Neural progenitor cell (in vitro differentiated cells): ENCODE results near the gene EZH2. TPM values are rescaled to one million over a fixed set of nuclear protein-coding genes. Genes with fewer than 3 reads are reported as not detected.
A peak's percentile ranks its signal among the peaks of the same experiment; 100 is the strongest.

Experiments
- DNase-seq: peaks from one replicate; pipeline ENCODE4 v3.0.0-alpha.2; 2016; ENCODE audit warnings: low spot score
- H2AFZ ChIP-seq: fragments of 200-600 bp; sonication (generic); replicated peaks from 2 replicates; pipeline ENCODE4 v1.6.1; 2016; ENCODE audit warnings: antibody characterized with exemption
- H3F3A ChIP-seq: fragments of 200-600 bp; sonication (generic); 2 replicates; pipeline ENCODE4 v1.6.1; 2016; ENCODE audit warnings: antibody characterized with exemption, low read depth
- H3K27ac ChIP-seq: fragments of 200-600 bp; sonication (generic); 2 replicates; pipeline ENCODE4 v1.5.1; 2016; ENCODE audit warnings: mild to moderate bottlenecking
- H3K27me3 ChIP-seq: fragments of 200-600 bp; sonication (generic); 2 replicates; pipeline ENCODE4 v1.6.1; 2016; ENCODE audit warnings: mild to moderate bottlenecking, moderate library complexity
- H3K36me3 ChIP-seq: fragments of 200-600 bp; sonication (generic); 2 replicates; pipeline ENCODE4 v1.5.1; 2016
- H3K4me1 ChIP-seq: fragments of 200-600 bp; sonication (generic); 2 replicates; pipeline ENCODE4 v1.6.1; 2016; ENCODE audit warnings: mixed run types
- H3K4me2 ChIP-seq: fragments of 200-600 bp; sonication (generic); 2 replicates; pipeline ENCODE4 v1.6.1; 2016
- H3K4me3 ChIP-seq: fragments of 200-600 bp; sonication (generic); 2 replicates; pipeline ENCODE4 v1.5.1; 2016
- H3K79me2 ChIP-seq: fragments of 200-600 bp; sonication (generic); 2 replicates; pipeline ENCODE4 v1.6.1; 2016; ENCODE audit warnings: low read depth
- H3K9ac ChIP-seq: fragments of 200-600 bp; sonication (generic); 2 replicates; pipeline ENCODE4 v1.6.1; 2016
- H3K9me3 ChIP-seq: fragments of 200-600 bp; sonication (generic); 2 replicates; pipeline ENCODE4 v1.5.1; 2016; ENCODE audit warnings: low read depth
- H4K20me1 ChIP-seq: fragments of 200-600 bp; sonication (generic); 2 replicates; pipeline ENCODE4 v1.6.1; 2016; ENCODE audit warnings: low read depth
- H3K27ac Mint-ChIP-seq: 3 replicates; pipeline ENCODE4 v1.8.0; 2021; ENCODE audit warnings: mixed read lengths
- H3K27me3 Mint-ChIP-seq: 2 replicates; pipeline ENCODE4 v1.8.0; 2022; ENCODE audit warnings: low read depth, mild to moderate bottlenecking, inconsistent platforms, moderate library complexity, mixed read lengths; ENCODE audit not compliant: insufficient read depth
- H3K36me3 Mint-ChIP-seq: 3 replicates; pipeline ENCODE4 v1.8.0; 2021; ENCODE audit warnings: mixed read lengths
- H3K4me1 Mint-ChIP-seq: 3 replicates; pipeline ENCODE4 v1.8.0; 2021; ENCODE audit warnings: mixed read lengths
- H3K4me3 Mint-ChIP-seq: 3 replicates; pipeline ENCODE4 v1.8.0; 2021; ENCODE audit warnings: mild to moderate bottlenecking, moderate library complexity, mixed read lengths
- H3K9me3 Mint-ChIP-seq: 3 replicates; pipeline ENCODE4 v1.8.0; 2020; ENCODE audit warnings: mixed read lengths
- EZH2 ChIP-seq: fragments of 200-600 bp; sonication (generic); IDR thresholded peaks from 2 replicates; pipeline ENCODE4 v1.6.1; 2017; ENCODE audit warnings: antibody characterized with exemption, mild to moderate bottlenecking, moderate library complexity
- EZH2phosphoT487 ChIP-seq: fragments of 200-600 bp; sonication (generic); IDR thresholded peaks from 2 replicates; pipeline ENCODE4 v1.6.1; 2017; ENCODE audit warnings: antibody characterized with exemption
- total RNA-seq: library from RNA; depleted of rRNA; stranded (reverse); fragments of >200 nt; gene quantifications from 2 replicates; pipeline ENCODE4 v1.2.3, GENCODE V29; 2015; ENCODE audit warnings: low replicate concordance
- TF ChIP-seq, protein P1 (sequence below): fragments of 200-600 bp; sonication (generic); IDR thresholded peaks from 2 replicates; pipeline ENCODE4 v1.5.1; 2017; ENCODE audit warnings: antibody characterized with exemption, mild to moderate bottlenecking

The EZH2 gene
- total RNA-seq, 1 donor from 2014 or later = 112 TPM

DNA sequence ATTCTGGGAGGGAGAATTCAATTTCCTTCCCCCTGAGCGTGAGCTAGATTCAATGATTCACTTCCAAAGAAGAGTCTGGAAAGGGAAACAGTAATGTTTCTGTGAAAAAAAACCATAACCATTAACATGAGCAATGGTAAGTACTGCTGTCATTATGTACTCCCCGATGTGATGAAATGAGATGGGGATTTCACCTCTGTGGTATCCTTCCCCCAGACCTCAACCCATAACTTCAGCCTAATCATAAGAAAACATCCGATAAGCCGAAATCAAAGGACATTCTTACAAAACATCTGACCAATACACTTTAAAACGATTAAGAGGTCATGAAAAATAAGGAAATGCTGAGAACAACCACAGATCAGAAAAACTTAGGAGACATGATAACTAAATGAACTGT, 27.2 kb downstream of the EZH2 start:
- Histone ChIP-seq H3F3A (peaks cover 11% of the 10 kb centered on the region), H4K20me1 (peaks cover 99% of the 10 kb centered on the region), H3K36me3 (no peaks in the 10 kb centered on the region), H3K27me3 (no peaks in the 10 kb centered on the region), H2AFZ (no peak overlapping the region), H3K4me2 (no peak overlapping the region), H3K4me1 (peaks cover 12% of the 10 kb centered on the region), H3K9me3 (no peaks in the 10 kb centered on the region), H3K9ac (no peak overlapping the region), H3K4me3 (no peak overlapping the region), H3K79me2 (peaks cover 100% of the 10 kb centered on the region), H3K27ac (peak overlapping the region; percentile 46)
- Mint-ChIP-seq H3K9me3 (no peaks in the 10 kb centered on the region), H3K4me3 (no peak overlapping the region), H3K36me3 (peaks cover 21% of the 10 kb centered on the region), H3K4me1 (peaks cover 11% of the 10 kb centered on the region), H3K27me3 (no peaks in the 10 kb centered on the region), H3K27ac (no peak overlapping the region)
- TF ChIP-seq EZH2 = no peak
- TF ChIP-seq EZH2phosphoT487 = no peak
- TF ChIP-seq, protein P1, sequence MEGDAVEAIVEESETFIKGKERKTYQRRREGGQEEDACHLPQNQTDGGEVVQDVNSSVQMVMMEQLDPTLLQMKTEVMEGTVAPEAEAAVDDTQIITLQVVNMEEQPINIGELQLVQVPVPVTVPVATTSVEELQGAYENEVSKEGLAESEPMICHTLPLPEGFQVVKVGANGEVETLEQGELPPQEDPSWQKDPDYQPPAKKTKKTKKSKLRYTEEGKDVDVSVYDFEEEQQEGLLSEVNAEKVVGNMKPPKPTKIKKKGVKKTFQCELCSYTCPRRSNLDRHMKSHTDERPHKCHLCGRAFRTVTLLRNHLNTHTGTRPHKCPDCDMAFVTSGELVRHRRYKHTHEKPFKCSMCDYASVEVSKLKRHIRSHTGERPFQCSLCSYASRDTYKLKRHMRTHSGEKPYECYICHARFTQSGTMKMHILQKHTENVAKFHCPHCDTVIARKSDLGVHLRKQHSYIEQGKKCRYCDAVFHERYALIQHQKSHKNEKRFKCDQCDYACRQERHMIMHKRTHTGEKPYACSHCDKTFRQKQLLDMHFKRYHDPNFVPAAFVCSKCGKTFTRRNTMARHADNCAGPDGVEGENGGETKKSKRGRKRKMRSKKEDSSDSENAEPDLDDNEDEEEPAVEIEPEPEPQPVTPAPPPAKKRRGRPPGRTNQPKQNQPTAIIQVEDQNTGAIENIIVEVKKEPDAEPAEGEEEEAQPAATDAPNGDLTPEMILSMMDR = no peak
- DNase-seq = no peak

DNA sequence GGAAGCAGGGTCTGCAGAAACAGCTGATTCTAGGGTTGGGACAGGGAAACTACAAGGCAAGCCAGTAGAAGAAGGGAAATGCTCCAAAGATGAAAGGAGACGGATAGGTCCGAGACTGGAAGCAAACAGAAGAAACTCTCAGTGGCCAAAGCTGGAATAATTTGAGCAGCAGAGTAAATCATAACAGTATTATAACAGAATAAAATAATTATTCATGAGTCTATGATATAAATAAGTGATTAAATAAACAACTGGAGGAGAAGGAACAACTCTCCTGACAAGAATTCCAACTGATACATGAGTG, 27.6 kb downstream of the EZH2 start:
- H3K4me1 Mint-ChIP-seq = peaks cover 9% of the 10 kb centered on the region

DNA sequence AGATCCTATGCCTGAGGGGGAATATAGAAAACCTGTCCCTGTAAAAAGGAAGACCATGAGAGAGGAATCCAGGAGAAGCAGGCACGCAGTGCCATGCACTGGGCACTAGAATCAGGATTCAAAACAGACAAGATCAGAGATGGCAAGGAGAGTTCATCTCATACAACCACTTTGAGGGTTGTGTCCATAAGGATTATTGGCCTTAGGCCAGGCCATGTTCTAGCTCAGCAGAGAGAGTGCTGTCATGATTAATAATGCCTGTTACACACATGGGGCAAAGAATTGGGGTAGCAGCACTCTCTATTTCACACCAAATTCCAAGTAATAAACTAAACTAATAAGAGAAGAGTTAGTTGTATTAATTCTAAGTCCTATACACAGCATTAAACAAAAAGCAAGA, 29.1 kb downstream of the EZH2 start:
- Histone ChIP-seq H3F3A (peaks cover 14% of the 10 kb centered on the region), H3K4me1 (peaks cover 25% of the 10 kb centered on the region), H4K20me1 (peaks cover 99% of the 10 kb centered on the region), H3K27ac (no peak overlapping the region), H3K27me3 (no peaks in the 10 kb centered on the region), H3K79me2 (peaks cover 100% of the 10 kb centered on the region), H3K4me3 (no peak overlapping the region), H3K9ac (no peak overlapping the region), H2AFZ (no peak overlapping the region), H3K9me3 (no peaks in the 10 kb centered on the region), H3K36me3 (no peaks in the 10 kb centered on the region), H3K4me2 (no peak overlapping the region)
- DNase-seq = no peak
- Mint-ChIP-seq H3K4me1 (peaks cover 16% of the 10 kb centered on the region), H3K36me3 (peaks cover 24% of the 10 kb centered on the region), H3K4me3 (no peak overlapping the region), H3K9me3 (no peaks in the 10 kb centered on the region), H3K27ac (no peak overlapping the region), H3K27me3 (no peaks in the 10 kb centered on the region)
- no peak for TF ChIP-seq EZH2phosphoT487

More for the DNA sequence above, 27.6 kb downstream of the EZH2 start:
- peaks cover 16% of the 10 kb centered on the region for H3K4me1 ChIP-seq
- H2AFZ ChIP-seq = no peak overlapping the region
- H4K20me1 ChIP-seq = peaks cover 99% of the 10 kb centered on the region
- peaks cover 11% of the 10 kb centered on the region for H3F3A ChIP-seq
- no peak overlapping the region for H3K4me3 ChIP-seq
- H3K4me2 ChIP-seq = no peak overlapping the region
- Mint-ChIP-seq H3K36me3 (peaks cover 21% of the 10 kb centered on the region), H3K9me3 (no peaks in the 10 kb centered on the region), H3K27ac (no peak overlapping the region), H3K4me3 (no peak overlapping the region), H3K27me3 (no peaks in the 10 kb centered on the region)
- peak overlapping the region; percentile 46 for H3K27ac ChIP-seq
- no peaks in the 10 kb centered on the region for H3K27me3 ChIP-seq
- no peak overlapping the region for H3K9ac ChIP-seq
- DNase-seq = no peak
- H3K9me3 ChIP-seq = no peaks in the 10 kb centered on the region
- no peaks in the 10 kb centered on the region for H3K36me3 ChIP-seq
- H3K79me2 ChIP-seq = peaks cover 100% of the 10 kb centered on the region
- TF ChIP-seq EZH2phosphoT487 (no peak), EZH2 (no peak)
- TF ChIP-seq, protein P1 = no peak

DNA sequence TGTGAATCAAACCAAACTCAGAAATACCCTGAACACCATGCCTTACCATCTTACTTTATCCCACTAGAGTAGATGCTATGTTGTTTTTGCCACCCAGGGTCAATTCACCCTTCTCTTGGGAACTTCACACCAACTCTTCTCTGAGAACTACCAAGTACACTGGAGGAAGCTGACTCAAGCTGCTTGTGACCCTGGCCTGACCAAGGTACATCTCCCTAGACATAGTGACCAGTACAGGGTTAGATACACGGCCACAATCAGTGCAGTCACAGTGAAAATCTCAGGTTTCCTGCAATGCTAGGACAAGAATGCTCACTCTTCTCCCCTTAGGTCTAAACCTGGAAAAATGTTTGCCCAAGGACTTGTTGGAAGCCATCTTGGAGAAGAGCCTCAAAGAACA, 31.8 kb downstream of the EZH2 start:
- Mint-ChIP-seq H3K4me1 (peaks cover 37% of the 10 kb centered on the region), H3K27ac (no peak overlapping the region)

More for the DNA sequence above, 31.8 kb downstream of the EZH2 start:
- Histone ChIP-seq H3K9ac (no peak overlapping the region), H3K4me1 (peaks cover 46% of the 10 kb centered on the region), H3K4me2 (no peak overlapping the region), H3F3A (peaks cover 16% of the 10 kb centered on the region), H4K20me1 (peaks cover 100% of the 10 kb centered on the region), H3K27me3 (no peaks in the 10 kb centered on the region), H3K79me2 (peaks cover 100% of the 10 kb centered on the region), H3K27ac (no peak overlapping the region), H2AFZ (no peak overlapping the region), H3K36me3 (no peaks in the 10 kb centered on the region), H3K4me3 (no peak overlapping the region), H3K9me3 (no peaks in the 10 kb centered on the region)
- Mint-ChIP-seq H3K9me3 (no peaks in the 10 kb centered on the region), H3K27me3 (no peaks in the 10 kb centered on the region), H3K36me3 (peaks cover 24% of the 10 kb centered on the region), H3K4me3 (no peak overlapping the region)
- no peak for TF ChIP-seq EZH2
- no peak for DNase-seq
